NCI-H1417 treated with DMSO at 0.1 percent for 48 hours (cell line): ENCODE measurements around the gene S100A12.

Experiments used
- DNase-seq: peaks from one replicate; lab custom pipeline; 2025; lab: John Stamatoyannopoulos, UW

S100A12 gene

GRCh38 chr1:153367090-153367489 lies 8.3 kb downstream of the S100A12 start:
- DNase-seq, result no peak

- no peak for DNase-seq
These were observed 9.2 kb downstream of the S100A12 start for GRCh38 chr1:153366261-153366660.

- DNase-seq, result no peak
These were observed 9.7 kb downstream of the S100A12 start for GRCh38 chr1:153365696-153366095.

- DNase-seq, result no peak
These were observed 10.4 kb downstream of the S100A12 start for GRCh38 chr1:153364766-153365666.

GRCh38 chr1:153364156-153364555 lies 11.3 kb downstream of the S100A12 start:
- no peak for DNase-seq

- no peak for DNase-seq
These were observed 11.8 kb downstream of the S100A12 start for GRCh38 chr1:153363641-153364040.

- no peak for DNase-seq
These were observed 13.1 kb downstream of the S100A12 start for GRCh38 chr1:153362187-153362775.

GRCh38 chr1:153361480-153362109 lies 13.8 kb downstream of the S100A12 start:
- no peak for DNase-seq

- no peak for DNase-seq
These were observed 14.6 kb downstream of the S100A12 start for GRCh38 chr1:153360592-153361479.

- DNase-seq, result no peak
These were observed 15.2 kb downstream of the S100A12 start for GRCh38 chr1:153360190-153360589.

- DNase-seq, result no peak
These were observed 16.2 kb downstream of the S100A12 start for GRCh38 chr1:153359241-153359640.

GRCh38 chr1:153358691-153358975 lies 16.8 kb downstream of the S100A12 start:
- DNase-seq, result no peak

- DNase-seq, result no peak
These were observed 17.3 kb downstream of the S100A12 start, which contains the start of gene S100A9 for GRCh38 chr1:153357853-153358690. S100A9 (plus strand) TSS chr1:153357854; CDS start chr1:153358284, 430 bp downstream.

GRCh38 chr1:153357076-153357852 lies 18.2 kb downstream of the S100A12 start:
- DNase-seq, result no peak

GRCh38 chr1:153356392-153357075 lies 18.9 kb downstream of the S100A12 start:
- DNase-seq, result no peak

- no peak for DNase-seq
These were observed 19.9 kb downstream of the S100A12 start for GRCh38 chr1:153355445-153356071.

- no peak for DNase-seq
These were observed 20.8 kb downstream of the S100A12 start for GRCh38 chr1:153354515-153355193.

- DNase-seq, result no peak
These were observed 22.0 kb downstream of the S100A12 start for GRCh38 chr1:153353226-153353947.
